Uterus (tissue), 2 donors: Measurements from ENCODE around the gene CACNA1C.

Experiments
- POLR2A ChIP-seq, 2 donors: fragments of 450-650 bp; IDR thresholded peaks; one replicate each; pipeline ENCODE4 v1.6.1; 2016; ENCODE audit warnings: antibody characterized with exemption in 2 of 2, mild to moderate bottlenecking in 1 of 2, moderate library complexity in 1 of 2
- TF ChIP-seq, protein P1 (sequence below), 4 experiments: fragments of 200-600 bp in 2 of 4; fragments of 450-650 bp in 2 of 4; sonication (generic) in 2 of 4; IDR thresholded peaks; one replicate each; pipeline ENCODE4 v1.5.1; 2016 to 2019; ENCODE audit warnings: antibody characterized with exemption in 4 of 4, mild to moderate bottlenecking in 2 of 4, moderate library complexity in 1 of 4

- TF ChIP-seq POLR2A (IDR thresholded peaks at IDR 0.05), result no peak
- TF ChIP-seq, protein P1, sequence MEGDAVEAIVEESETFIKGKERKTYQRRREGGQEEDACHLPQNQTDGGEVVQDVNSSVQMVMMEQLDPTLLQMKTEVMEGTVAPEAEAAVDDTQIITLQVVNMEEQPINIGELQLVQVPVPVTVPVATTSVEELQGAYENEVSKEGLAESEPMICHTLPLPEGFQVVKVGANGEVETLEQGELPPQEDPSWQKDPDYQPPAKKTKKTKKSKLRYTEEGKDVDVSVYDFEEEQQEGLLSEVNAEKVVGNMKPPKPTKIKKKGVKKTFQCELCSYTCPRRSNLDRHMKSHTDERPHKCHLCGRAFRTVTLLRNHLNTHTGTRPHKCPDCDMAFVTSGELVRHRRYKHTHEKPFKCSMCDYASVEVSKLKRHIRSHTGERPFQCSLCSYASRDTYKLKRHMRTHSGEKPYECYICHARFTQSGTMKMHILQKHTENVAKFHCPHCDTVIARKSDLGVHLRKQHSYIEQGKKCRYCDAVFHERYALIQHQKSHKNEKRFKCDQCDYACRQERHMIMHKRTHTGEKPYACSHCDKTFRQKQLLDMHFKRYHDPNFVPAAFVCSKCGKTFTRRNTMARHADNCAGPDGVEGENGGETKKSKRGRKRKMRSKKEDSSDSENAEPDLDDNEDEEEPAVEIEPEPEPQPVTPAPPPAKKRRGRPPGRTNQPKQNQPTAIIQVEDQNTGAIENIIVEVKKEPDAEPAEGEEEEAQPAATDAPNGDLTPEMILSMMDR (IDR thresholded peaks at IDR 0.05), result no peak
Measured at GRCh38 chr12:2094597-2094996, 41.8 kb downstream of the CACNA1C start.
